Adipocyte (in vitro differentiated cells): Measurements from ENCODE around the gene SOX5.
"Not testable (repeated sequence)": the region's sequence is repeated elsewhere in the genome, so short reads cannot be mapped to it uniquely, and the experiment has no call there.

Experiments used
- DNase-seq: peaks from one replicate; pipeline ENCODE4 v3.0.0-alpha.2; 2015; ENCODE audit warnings: low read depth
- H3K27me3 ChIP-seq: replicated peaks from 2 replicates; pipeline ENCODE4 v1.7.0; 2013; ENCODE audit warnings: mild to moderate bottlenecking, low read length, moderate library complexity; ENCODE audit not compliant: control insufficient read depth, insufficient read depth
- H3K36me3 ChIP-seq: 2 replicates; pipeline ENCODE4 v1.7.0; 2013; ENCODE audit warnings: low read length, mild to moderate bottlenecking, moderate library complexity; ENCODE audit not compliant: control insufficient read depth, insufficient read depth, severe bottlenecking
- H3K4me1 ChIP-seq: 2 replicates; pipeline ENCODE4 v1.7.0; 2013; ENCODE audit warnings: mild to moderate bottlenecking, low read length, moderate library complexity; ENCODE audit not compliant: control insufficient read depth, insufficient read depth
- H3K4me3 ChIP-seq: 2 replicates; pipeline ENCODE4 v1.7.0; 2013; ENCODE audit warnings: mild to moderate bottlenecking, low read length, moderate library complexity
- H3K9ac ChIP-seq: 2 replicates; pipeline ENCODE4 v1.7.0; 2013; ENCODE audit warnings: mild to moderate bottlenecking, low read length, moderate library complexity
- H3K9me3 ChIP-seq: 2 replicates; pipeline ENCODE4 v1.7.0; 2013; ENCODE audit warnings: mild to moderate bottlenecking, low read length, moderate library complexity; ENCODE audit not compliant: control insufficient read depth

SOX5 gene

GRCh38 chr12:23543767-23544166 lies 405.7 kb downstream of the SOX5 start:
- DNase-seq, result no peak
- Histone ChIP-seq H3K9me3 (no peaks in the 10 kb centered on the region), H3K27me3 (no peaks in the 10 kb centered on the region), H3K4me1 (no peaks in the 10 kb centered on the region), H3K36me3 (peaks cover 18% of the 10 kb centered on the region), H3K4me3 (no peak overlapping the region), H3K9ac (no peak overlapping the region)

- no peak for DNase-seq
- no peak overlapping the region for H3K9ac ChIP-seq
- H3K9me3 ChIP-seq, result no peaks in the 10 kb centered on the region
- H3K27me3 ChIP-seq, result no peaks in the 10 kb centered on the region
- H3K36me3 ChIP-seq, result peaks cover 18% of the 10 kb centered on the region
- H3K4me3 ChIP-seq, result no peak overlapping the region
- no peaks in the 10 kb centered on the region for H3K4me1 ChIP-seq
These were observed 407.3 kb downstream of the SOX5 start for GRCh38 chr12:23542187-23542586.

DNA sequence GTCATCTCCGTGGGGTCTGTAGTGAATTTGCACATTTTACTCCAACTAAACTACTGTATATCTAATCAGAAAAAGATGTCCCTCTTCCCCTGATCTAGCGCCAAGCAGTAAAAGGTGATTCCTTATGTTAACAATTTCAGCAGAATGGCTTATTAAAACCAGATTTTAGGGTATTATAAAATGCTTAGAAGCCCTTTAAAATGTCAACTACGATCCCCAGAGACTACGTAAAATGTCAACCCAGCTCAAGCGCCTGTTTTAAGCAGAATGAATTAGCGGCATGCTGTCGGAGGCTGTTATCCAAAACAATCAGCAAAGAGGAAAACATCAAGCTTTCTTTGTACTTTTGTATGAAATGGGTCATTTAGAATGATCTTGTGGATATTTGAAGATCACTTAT lies 408.9 kb downstream of the SOX5 start:
- H3K4me1 ChIP-seq, result no peaks in the 10 kb centered on the region
- peaks cover 23% of the 10 kb centered on the region for H3K36me3 ChIP-seq
- no peak overlapping the region for H3K4me3 ChIP-seq
- DNase-seq, result no peak
- no peaks in the 10 kb centered on the region for H3K27me3 ChIP-seq
- no peak overlapping the region for H3K9ac ChIP-seq
- H3K9me3 ChIP-seq, result no peaks in the 10 kb centered on the region

GRCh38 chr12:23536293-23536692 lies 413.2 kb downstream of the SOX5 start:
- Histone ChIP-seq H3K27me3 (no peaks in the 10 kb centered on the region), H3K9ac (no peak overlapping the region), H3K4me3 (no peak overlapping the region), H3K36me3 (peaks cover 21% of the 10 kb centered on the region), H3K4me1 (no peaks in the 10 kb centered on the region), H3K9me3 (no peaks in the 10 kb centered on the region)
- no peak for DNase-seq

GRCh38 chr12:23535441-23535840 lies 414.0 kb downstream of the SOX5 start:
- no peaks in the 10 kb centered on the region for H3K9me3 ChIP-seq
- H3K36me3 ChIP-seq, result peaks cover 21% of the 10 kb centered on the region
- H3K27me3 ChIP-seq, result no peaks in the 10 kb centered on the region
- DNase-seq, result no peak
- no peak overlapping the region for H3K9ac ChIP-seq
- no peak overlapping the region for H3K4me3 ChIP-seq
- no peaks in the 10 kb centered on the region for H3K4me1 ChIP-seq

DNA sequence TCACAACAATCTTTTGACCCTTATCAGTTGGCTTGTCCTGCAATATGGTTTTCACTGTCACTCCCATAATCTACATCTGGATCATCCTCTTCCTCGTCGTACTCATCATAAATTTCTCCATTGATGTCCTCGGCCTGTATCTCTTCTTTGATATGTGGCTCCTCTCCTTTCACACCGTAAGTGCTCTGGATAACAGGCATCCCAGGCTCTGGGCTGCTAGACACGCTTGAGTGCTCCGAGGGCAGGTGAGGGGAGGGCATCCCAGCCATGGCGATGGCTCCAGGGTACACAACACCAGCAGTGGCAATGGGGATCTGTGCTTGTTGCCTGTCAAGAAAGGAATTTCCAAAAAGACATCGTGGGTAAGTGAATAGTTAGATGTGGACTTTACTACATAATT lies 415.3 kb downstream of the SOX5 start:
- Histone ChIP-seq H3K36me3 (peaks cover 21% of the 10 kb centered on the region), H3K4me3 (no peak overlapping the region), H3K27me3 (no peaks in the 10 kb centered on the region), H3K4me1 (no peaks in the 10 kb centered on the region), H3K9me3 (no peaks in the 10 kb centered on the region), H3K9ac (no peak overlapping the region)
- no peak for DNase-seq

DNA sequence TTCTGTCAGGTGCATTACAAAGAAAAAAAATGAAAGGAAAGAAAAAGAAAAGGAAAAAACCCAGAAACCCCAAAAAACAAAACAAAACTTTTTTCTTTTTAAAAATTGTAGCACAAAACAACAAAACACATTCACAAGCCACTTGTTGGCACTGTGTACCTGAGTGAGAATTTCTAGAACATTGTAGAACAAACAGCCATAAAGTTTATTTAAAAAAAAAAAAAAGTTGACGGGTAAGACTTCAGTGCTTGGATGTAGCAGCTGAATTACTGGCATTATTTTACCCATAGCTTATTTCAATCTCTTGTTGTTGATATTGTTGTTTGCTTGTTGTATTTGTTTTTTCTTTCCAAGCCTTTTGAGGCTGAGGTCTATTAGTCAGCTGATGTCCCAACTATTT lies 415.8 kb downstream of the SOX5 start:
- H3K4me1 ChIP-seq, result no peaks in the 10 kb centered on the region
- peaks cover 21% of the 10 kb centered on the region for H3K36me3 ChIP-seq

GRCh38 chr12:23533265-23533664 lies 416.2 kb downstream of the SOX5 start:
- Histone ChIP-seq H3K27me3 (no peaks in the 10 kb centered on the region), H3K9me3 (no peaks in the 10 kb centered on the region), H3K36me3 (peaks cover 21% of the 10 kb centered on the region), H3K4me1 (no peaks in the 10 kb centered on the region), H3K9ac (no peak overlapping the region), H3K4me3 (no peak overlapping the region)
- no peak for DNase-seq

More for the DNA sequence above, 415.8 kb downstream of the SOX5 start:
- Histone ChIP-seq H3K27me3 (no peaks in the 10 kb centered on the region), H3K4me3 (no peak overlapping the region), H3K9ac (no peak overlapping the region), H3K9me3 (no peaks in the 10 kb centered on the region)
- no peak for DNase-seq

DNA sequence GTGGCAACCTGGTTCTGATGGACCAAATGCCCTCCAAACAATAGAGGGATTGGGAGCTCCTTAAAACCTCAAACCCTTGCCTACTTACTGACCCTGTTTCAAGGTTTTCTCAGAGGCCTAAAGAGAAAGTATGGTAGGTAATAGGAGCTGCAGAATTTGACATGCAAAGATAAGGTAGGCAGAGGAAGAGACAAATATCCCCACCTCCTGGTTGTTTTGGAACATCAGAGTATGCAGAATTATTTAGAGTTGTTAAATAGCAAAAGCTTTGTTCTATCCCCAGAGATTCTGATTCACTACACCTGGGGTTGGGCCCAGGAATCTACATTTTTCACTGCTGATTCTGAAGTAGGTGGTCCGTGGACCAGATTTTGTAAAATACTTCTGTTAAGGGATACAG lies 421.2 kb downstream of the SOX5 start:
- no peak for DNase-seq
- H3K9me3 ChIP-seq, result peaks cover 3% of the 10 kb centered on the region
- no peaks in the 10 kb centered on the region for H3K36me3 ChIP-seq
- no peaks in the 10 kb centered on the region for H3K4me1 ChIP-seq
- H3K9ac ChIP-seq, result no peak overlapping the region
- no peak overlapping the region for H3K4me3 ChIP-seq
- no peaks in the 10 kb centered on the region for H3K27me3 ChIP-seq

GRCh38 chr12:23525450-23526072 lies 423.9 kb downstream of the SOX5 start:
- H3K4me3 ChIP-seq, result no peak overlapping the region
- H3K36me3 ChIP-seq, result no peaks in the 10 kb centered on the region
- H3K27me3 ChIP-seq, result no peaks in the 10 kb centered on the region
- H3K9me3 ChIP-seq, result peaks cover 8% of the 10 kb centered on the region
- no peak overlapping the region for H3K9ac ChIP-seq
- no peaks in the 10 kb centered on the region for H3K4me1 ChIP-seq
- DNase-seq, result no peak

- no peaks in the 10 kb centered on the region for H3K36me3 ChIP-seq
- H3K27me3 ChIP-seq, result no peaks in the 10 kb centered on the region
- no peak for DNase-seq
- H3K9me3 ChIP-seq, result peaks cover 8% of the 10 kb centered on the region
- no peaks in the 10 kb centered on the region for H3K4me1 ChIP-seq
- no peak overlapping the region for H3K4me3 ChIP-seq
- H3K9ac ChIP-seq, result no peak overlapping the region
These were observed 426.1 kb downstream of the SOX5 start for GRCh38 chr12:23523339-23523738.

DNA sequence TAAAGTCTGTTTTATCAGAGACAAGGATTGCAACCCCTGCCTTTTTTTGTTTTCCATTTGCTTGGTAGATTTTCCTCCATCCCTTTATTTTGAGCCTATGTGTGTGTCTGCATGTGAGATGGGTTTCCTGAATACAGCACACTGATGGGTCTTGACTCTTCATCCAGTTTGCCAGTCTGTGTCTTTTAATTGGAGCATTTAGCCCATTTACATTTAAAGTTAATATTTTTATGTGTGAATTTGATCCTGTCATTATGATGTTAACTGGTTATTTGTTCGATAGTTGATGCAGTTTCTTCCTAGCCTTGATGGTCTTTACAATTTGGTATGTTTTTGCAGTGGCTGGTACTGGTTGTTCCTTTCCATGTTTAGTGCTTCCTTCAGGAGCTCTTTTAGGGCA lies 430.0 kb downstream of the SOX5 start:
- H3K36me3 ChIP-seq, DNase-seq, H3K9me3 ChIP-seq, H3K4me1 ChIP-seq, H3K9ac ChIP-seq, H3K27me3 ChIP-seq, H3K4me3 ChIP-seq: not testable (repeated sequence)
